Hematopoietic multipotent progenitor cell treated with erythropoietin and hydrocortisone succinate and interleukin-3 and kit ligand, for 15 days (in vitro differentiated cells): Measurements from ENCODE around the gene NDUFAF3.

Experiments used
- DNase-seq: peaks from one replicate; pipeline ENCODE4 v3.0.0-alpha.2; 2015; ENCODE audit warnings: low spot score

The NDUFAF3 gene

GRCh38 chr3:49054344-49054862 is 32.5 kb downstream of the NDUFAF3 start:
- DNase-seq = no peak

- DNase-seq = no peak
Observed at GRCh38 chr3:49057268-49057667, 35.3 kb downstream of the NDUFAF3 start.

- no peak for DNase-seq
Observed at GRCh38 chr3:49058011-49058410, 36.1 kb downstream of the NDUFAF3 start.
